KOPT-K1 (cell line): ENCODE results near the gene BORCS5.
"Not testable (repeated sequence)": the region's sequence is repeated elsewhere in the genome, so short reads cannot be mapped to it uniquely, and the experiment has no call there.

Source experiments
- H3K27ac ChIP-seq: fragments of 200-600 bp; sonication (generic); 2 replicates; pipeline ENCODE4 v1.5.1; 2016; ENCODE audit warnings: antibody characterized with exemption, mild to moderate bottlenecking, low read depth, low read length; ENCODE audit not compliant: poor library complexity, severe bottlenecking
- H3K36me3 ChIP-seq: fragments of 200-600 bp; sonication (generic); 2 replicates; pipeline ENCODE4 v1.5.1; 2017; ENCODE audit warnings: antibody characterized with exemption, mild to moderate bottlenecking, low read length, moderate library complexity; ENCODE audit not compliant: insufficient read depth
- H3K9me3 ChIP-seq: fragments of 200-600 bp; sonication (generic); 2 replicates; pipeline ENCODE4 v1.5.1; 2017; ENCODE audit warnings: antibody characterized with exemption, low read length, mild to moderate bottlenecking; ENCODE audit not compliant: insufficient read depth, poor library complexity, severe bottlenecking

The BORCS5 gene

DNA sequence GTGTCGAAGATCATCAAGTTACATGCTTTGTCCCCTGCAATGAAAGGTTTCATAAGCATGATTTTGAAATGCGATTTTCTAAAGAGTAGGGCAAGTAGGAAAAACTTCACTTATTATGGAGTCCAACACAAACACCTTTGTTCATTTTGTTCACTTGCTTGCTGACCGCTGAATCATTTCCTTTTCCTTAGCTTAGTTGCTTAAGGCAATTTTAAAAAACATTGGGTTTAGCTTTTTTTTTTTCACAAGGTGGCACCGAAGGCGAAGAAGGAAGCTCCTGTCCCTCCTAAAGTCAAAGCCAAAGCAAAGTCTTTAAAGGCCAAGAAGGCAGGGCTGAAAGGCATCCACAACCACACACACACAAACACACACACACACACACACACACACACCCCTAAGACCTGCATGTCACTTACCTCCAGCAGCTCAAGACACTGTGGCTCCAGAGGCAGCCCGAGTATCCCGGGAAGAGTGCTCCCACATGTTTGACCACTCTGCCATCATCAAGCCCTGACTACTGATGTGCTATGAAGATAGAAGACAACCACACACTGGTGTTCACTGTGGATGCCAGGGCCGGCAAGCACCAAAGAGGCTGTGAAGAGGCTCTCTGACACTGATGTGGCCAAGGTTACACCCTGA lies 18.2 kb upstream of the BORCS5 start:
- H3K27ac ChIP-seq = no peak overlapping the region
- H3K9me3 ChIP-seq = no peaks in the 10 kb centered on the region
- H3K36me3 ChIP-seq = no peaks in the 10 kb centered on the region

DNA sequence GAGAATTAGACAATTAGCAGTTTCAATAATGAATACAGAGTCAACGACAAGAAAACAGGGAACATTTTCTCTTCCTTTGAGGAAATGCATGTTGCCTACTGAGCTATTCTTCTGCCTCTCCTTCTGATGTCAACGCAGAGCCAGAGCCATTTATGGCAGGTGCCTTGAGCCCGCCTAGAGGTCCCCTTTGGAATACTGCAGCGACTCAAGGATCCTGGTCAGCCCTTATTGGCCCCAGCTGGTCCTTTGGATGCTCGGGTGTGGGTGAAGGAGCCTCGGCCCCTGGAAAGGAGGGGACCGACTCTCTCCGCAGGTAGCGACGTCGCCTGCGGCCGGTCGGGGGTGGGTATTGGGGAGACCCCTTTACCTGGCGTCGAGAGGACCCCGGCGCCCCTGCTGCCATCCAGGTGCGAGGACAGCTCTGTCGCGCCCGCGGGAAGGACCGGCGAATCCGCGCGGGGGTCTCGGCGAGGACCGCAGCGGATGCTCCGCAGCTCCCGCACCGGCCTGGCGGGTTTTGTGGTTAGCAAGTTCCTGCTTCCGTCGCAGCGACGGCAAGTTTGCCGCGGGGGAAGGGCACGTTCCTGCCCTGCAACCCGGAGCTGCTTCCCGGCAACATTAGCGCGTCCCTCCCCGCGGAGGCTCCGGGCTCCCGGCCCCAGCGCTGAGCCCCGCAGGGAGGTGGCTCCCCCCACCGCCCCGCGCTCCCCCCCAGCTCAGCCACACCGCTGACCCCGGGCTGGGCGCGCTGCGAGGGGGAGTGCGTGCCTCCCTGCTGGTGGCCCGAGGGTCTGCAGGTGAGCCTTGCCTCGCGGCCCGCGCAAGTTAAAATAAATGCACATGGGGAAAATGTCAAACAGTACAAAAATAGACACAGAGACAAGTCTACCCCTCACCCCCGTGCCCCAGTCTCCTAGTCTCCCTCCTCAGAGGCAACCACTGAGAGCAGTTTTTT lies 6.9 kb upstream of the BORCS5 start, which contains the start of gene MANSC1:
Gene MANSC1 (minus strand): TSS at position 532 of the 955 bp plus-strand sequence. CDS start 6,928 bp downstream, outside the sequence.
- H3K36me3 ChIP-seq = no peaks in the 10 kb centered on the region
- H3K9me3 ChIP-seq = no peaks in the 10 kb centered on the region
- peak within 1 kb of the TSS; percentile 44 for H3K27ac ChIP-seq

DNA sequence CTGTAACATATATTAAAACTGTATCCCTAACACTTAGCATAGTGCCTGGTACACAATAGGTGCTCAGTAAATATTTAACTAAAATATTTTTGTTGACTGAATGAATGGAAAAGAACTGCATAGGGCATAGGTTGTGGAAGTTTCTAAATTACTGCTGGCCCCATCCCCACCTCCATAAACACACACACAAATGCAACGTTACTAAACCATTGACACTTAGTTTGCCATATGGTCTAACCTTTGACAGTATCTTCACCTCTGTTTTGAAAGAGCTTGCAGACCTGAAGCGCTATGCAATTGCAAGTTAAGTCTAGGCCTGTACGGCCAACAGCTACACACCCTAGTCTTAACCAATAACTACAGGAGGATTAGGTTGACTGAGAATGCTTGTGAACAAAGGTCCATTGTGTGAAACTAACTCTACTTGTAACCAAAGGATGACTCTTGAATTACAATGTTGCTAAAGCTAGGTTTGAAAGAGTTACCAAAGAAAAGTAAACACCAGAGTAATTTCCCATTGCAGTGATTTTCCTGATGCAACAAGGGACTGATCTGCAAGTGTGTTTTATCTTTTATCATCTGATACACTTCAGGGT lies 5.9 kb upstream of the BORCS5 start:
- no peak overlapping the region for H3K27ac ChIP-seq
- no peaks in the 10 kb centered on the region for H3K36me3 ChIP-seq
- H3K9me3 ChIP-seq = no peaks in the 10 kb centered on the region

DNA sequence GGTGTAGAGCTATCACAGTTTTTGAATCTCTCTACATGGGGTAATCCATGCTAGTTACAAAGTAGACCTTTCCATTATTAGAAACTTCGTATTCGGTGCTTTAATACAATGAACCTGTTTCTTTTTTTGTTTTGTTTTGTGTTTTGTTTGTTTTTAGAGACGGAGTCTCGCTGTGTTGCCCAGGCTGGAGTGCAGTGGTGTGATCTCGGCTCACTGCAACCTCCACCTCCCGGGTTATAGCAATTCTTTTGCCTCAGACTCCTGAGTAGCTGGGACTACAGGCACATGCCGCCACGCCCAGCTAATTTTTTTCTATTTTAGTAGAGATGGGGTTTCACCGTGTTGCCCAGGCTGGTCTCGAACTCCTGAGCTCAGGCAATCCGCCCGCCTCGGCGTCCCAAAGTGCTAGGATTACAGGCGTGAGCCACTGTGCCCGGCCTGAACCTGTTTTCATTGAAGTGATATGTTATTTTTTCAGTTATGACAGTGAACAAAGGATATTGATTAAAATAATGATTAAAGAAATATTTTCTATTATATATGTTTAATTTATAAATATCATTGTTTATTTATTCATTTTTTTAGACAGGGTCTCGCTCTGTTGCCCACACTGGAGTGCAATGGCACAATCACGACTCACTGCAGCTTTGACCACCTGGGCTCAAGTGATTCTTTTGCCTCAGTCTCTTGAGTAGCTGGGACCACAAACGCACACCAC lies 5.3 kb upstream of the BORCS5 start:
- not testable (repeated sequence) for H3K36me3 ChIP-seq, H3K27ac ChIP-seq, H3K9me3 ChIP-seq

DNA sequence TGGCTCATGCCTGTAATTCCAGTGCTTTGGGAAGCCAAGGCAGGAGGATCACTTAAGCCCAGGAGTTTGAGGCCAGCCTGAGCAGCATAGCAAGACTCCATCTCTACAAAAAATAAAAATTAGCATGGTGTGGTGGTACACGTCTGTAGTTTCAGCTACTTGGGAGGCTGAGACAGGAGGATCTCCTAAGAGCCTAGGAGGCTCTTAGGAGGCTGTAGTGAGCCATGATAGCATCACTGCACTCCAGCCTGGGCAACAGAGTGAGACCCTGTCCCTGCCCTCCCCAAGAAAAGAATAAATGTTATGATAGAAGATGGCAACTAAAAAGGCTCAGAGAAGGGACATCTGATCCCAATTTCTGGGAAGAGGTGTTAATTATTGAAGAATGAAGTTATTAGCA lies 3.6 kb upstream of the BORCS5 start:
- H3K9me3 ChIP-seq = no peaks in the 10 kb centered on the region
- no peaks in the 10 kb centered on the region for H3K36me3 ChIP-seq
- no peak overlapping the region for H3K27ac ChIP-seq

DNA sequence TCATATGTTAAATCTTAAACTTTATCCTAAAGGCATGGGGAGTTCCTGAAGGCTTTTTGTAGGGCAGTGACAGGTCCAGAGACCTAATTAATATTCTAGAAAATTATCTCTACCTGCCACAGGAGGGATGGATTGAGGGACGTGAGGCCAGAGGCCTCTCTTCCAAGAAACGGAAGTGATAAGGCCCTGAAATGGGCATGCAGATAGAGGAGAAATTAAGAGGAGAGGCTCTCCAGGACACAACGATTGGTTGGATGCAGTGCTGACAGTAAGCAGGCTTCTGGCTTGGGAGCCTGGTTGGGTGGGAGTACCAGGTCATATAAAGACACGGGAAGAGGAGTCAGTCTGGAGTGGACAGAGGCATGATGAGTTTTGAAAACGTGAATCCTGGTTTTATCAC lies 3.1 kb upstream of the BORCS5 start:
- Histone ChIP-seq H3K36me3 (no peaks in the 10 kb centered on the region), H3K27ac (no peak overlapping the region), H3K9me3 (no peaks in the 10 kb centered on the region)

DNA sequence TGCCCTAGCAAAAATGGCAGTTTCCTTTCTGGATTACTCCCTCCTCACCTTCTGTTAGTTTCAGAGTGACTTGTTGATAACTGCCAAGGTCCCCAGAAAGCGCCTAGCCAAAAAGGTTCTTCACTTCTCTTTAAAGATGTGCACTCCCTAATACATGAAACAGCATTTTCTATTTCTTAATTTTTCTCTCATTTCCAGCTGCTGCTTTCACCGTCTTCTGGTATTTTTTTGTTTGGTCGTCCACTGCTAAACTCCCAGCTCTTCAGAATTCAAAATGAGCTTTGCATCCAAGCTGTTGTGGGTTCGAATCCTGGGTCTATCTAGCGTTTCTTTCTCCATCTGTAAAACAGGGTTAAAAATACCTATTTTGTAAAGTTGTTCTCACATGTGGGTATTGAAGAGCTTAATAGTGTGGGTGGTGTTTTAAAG lies 397 bp upstream of the BORCS5 start:
- peak overlapping the region; percentile 81 for H3K27ac ChIP-seq
- H3K9me3 ChIP-seq = no peaks in the 10 kb centered on the region
- no peaks in the 10 kb centered on the region for H3K36me3 ChIP-seq

DNA sequence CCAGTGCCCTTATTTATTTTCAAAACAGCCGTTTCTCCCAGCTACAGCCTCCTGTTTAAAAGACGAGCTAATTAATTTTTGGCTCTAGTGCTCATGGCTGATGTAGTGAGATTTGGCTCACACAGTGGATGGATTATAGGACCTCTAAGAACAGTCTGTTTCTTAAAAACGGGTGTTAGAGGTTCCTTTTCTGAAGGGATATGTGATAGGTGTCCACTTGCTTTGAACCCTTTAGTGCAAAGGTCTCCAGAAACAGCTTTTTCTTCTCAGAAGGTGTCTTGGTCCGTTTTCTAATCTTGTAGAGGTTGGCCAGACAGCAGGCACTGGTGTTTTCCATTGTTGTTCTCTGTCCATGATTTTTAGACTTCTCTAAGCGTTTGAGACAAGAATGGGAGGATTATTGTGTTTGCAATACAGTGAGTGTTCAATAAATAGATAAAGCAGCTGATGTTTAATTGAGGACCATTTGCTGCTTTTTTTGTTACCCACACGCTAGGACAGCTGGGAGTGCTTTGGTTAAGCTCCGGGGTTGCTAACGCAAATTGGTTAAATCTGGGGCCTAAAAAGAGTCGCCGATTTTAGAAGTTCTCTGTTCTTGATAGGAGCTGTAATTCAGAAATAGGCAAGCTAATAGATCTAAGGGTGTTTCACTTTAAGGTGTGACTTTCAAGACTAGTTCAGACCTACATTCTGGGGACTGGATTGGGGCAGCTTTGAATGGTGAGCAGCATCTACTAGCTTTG lies 1.0 kb downstream of the BORCS5 start:
- Histone ChIP-seq H3K27ac (peak overlapping the region; percentile 81), H3K36me3 (peaks cover 3% of the 10 kb centered on the region), H3K9me3 (no peaks in the 10 kb centered on the region)

DNA sequence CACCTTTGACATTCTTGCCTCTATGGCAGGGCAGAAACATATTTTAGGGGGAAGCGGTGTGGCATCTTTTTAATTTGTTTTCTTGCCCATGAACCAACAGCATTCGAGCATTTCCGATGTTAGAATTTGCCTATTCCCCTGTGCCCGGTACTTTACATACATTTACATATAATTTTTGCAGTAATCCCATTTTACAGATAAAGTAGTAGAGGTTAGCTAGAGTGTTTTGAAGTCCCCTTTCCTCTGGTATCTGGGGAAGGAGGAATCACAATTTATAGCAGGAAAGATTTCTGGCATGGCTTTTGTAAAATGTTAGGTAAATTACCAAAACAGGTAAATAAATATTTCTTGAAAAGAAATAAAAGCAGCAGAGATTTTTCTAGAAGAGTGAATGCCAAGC lies 1.6 kb downstream of the BORCS5 start:
- Histone ChIP-seq H3K36me3 (peaks cover 6% of the 10 kb centered on the region), H3K27ac (peak overlapping the region; percentile 81), H3K9me3 (no peaks in the 10 kb centered on the region)

DNA sequence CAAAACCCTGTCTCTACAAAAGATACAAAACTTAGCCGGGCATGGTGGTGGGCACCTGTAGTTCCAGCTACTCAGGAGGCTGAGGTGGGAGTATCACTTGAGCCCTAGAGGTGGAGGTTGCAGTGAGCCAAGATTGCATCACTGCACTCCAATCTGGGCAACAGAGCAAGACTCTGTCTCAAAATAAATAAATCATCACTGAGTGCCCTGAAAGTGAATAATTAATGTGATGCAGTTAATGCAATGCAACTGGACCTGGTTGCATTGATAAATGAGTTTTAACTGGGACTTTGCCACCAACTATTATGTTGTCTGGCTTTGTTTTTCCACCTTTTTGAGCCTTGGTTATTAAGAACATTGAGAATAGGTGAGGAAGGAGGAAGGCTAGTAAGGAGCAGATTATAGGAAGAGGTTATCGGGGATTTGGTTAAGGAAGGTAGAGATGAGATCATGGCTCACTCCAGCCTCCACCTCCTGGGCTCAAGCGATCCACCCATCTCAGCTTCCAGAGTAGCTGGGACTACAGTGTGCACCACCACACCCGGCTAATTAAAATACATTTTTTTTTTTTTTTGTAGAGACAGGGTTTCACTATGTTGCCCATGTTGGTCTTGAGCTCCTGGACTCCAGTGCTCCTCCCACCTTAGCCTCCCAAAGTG lies 8.0 kb downstream of the BORCS5 start:
- Histone ChIP-seq H3K27ac (no peak overlapping the region), H3K36me3 (peaks cover 6% of the 10 kb centered on the region)

DNA sequence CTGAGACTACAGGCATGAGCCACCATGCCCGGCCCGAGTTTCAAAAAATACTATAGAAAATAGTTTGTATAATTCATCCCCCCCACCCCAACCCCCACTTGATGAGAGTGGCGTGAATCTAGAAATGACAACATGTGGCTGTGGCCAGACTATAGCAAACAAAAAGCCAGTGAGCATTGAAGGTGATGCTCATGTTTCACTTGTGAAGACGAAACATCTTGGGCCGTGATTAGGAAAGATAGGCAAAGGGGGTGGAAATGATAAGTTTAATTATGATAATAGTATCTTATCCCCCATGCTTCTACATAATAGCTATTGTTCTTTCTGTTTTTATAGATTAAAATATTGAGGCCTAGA lies 8.5 kb downstream of the BORCS5 start:
- H3K27ac ChIP-seq = no peak overlapping the region

More for the DNA sequence above, 8.0 kb downstream of the BORCS5 start:
- no peaks in the 10 kb centered on the region for H3K9me3 ChIP-seq

DNA sequence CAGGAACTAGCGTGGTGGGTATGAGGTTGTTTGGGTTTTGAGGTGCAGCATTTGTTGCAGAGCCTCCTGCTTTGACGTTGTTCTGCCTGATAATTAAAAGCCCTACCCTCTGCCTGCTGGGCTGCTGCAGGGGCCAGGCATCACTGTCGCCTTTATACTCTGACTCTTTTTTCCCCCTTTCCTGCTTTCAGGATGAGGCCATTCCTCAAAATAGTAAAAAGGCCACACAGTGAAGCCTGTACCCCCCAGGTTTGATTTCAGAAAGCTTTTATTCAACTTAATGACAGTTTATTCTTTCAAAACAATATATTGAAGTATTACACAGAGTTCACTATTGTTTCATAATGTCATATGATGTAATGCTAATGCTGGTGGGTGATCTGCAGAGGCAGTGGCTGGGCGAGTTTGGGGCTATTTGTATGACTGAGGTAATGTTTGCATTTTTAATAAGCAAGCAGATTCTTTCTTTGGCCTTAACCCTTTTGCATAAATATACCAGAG lies 9.1 kb downstream of the BORCS5 start:
- H3K27ac ChIP-seq = no peak overlapping the region

More for the DNA sequence above, 8.5 kb downstream of the BORCS5 start:
- H3K36me3 ChIP-seq = peaks cover 6% of the 10 kb centered on the region
- no peaks in the 10 kb centered on the region for H3K9me3 ChIP-seq

DNA sequence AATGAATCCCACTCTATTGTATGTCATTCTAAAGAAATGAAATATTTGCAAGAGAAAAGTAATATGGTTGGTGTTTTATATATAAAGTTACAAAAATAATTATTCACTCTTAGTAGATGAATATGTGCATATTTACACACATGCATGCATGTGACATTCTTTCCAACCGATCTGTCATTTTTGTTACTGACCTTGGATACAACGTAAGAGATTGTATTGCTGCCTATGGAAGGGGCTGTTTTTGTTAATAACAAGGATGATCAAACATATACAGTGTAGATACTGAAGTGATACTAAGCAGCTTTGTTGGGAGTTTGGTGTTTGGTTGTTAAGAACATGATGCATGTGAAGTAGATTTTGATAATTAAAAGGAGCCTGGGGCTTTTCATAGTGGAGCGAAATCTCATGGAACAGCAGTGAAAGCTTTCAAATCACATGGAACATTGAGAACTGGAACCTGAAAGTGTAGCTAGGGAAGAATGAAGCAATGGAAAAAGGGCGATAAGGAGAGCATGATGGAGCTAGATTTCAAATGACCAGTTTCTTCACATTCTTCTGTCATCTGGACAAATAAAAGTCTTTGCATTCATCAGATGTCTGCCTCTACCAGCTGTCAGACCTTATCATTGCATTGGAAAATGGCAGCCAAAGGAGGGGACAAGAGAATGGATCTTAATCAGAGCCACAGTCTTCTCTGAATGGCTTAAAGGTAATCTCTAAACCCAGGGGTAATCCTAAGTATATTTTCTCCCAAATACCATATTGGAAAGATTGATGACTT lies 10.0 kb downstream of the BORCS5 start:
- no peak overlapping the region for H3K27ac ChIP-seq
- H3K9me3 ChIP-seq = no peaks in the 10 kb centered on the region
- H3K36me3 ChIP-seq = peaks cover 6% of the 10 kb centered on the region

More for the DNA sequence above, 9.1 kb downstream of the BORCS5 start:
- Histone ChIP-seq H3K36me3 (peaks cover 6% of the 10 kb centered on the region), H3K9me3 (no peaks in the 10 kb centered on the region)
